PC-3 (cell line): ENCODE measurements around the gene RNF114.

Experiments
- EZH2phosphoT487 ChIP-seq: fragments of 300-600 bp; sonication (generic); IDR thresholded peaks from 2 replicates; pipeline ENCODE4 v1.6.1; 2018; ENCODE audit warnings: mild to moderate bottlenecking, antibody characterized with exemption, low read length, borderline replicate concordance
- TF ChIP-seq, protein P1 (sequence below): fragments of 300-600 bp; sonication (generic); conservative IDR thresholded peaks from 2 replicates; pipeline ENCODE4 v1.5.1; 2017; ENCODE audit warnings: antibody characterized with exemption, low read depth, mild to moderate bottlenecking, low read length

DNA sequence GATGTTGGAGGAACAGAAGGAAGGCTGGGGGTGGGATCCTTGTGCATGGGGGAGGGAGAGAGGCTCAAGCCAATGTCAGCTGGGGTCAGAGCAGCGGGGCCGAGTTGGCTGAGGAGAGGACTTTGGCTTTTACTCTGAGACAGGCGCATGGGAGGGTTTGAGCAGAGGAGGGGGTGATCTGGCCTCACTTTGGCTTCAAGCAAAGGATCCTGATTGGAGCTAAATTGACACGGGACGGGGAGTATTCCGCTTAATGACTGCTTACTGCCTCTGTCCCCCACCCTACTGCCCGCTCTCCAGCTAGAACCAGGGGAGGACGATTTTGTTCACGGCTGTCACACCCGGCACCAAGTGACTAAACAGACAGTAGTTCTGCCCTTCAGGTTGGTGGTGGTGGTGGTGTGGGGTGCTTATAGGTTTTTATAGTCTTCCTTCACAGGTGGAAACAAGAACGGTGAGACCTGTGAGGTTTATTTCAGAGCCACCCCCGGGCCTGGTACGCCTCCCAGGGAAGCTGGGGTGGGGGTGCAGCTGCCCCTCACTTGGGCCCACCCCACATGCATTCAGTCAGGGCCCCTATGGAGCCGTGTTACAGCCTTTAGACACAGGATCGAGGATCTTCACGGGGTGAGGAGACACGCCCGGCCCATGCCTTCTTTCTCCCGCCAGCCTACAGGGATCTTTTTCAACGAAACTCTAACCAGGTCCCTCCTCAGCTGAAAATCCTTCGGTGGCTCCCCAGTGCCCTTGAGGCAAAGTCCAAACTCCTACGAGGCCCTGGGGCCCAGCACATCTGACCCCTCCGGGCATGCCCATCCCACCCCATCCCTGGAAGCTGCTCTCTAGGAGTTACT lies 45.2 kb downstream of the RNF114 start:
- TF ChIP-seq, protein P1, sequence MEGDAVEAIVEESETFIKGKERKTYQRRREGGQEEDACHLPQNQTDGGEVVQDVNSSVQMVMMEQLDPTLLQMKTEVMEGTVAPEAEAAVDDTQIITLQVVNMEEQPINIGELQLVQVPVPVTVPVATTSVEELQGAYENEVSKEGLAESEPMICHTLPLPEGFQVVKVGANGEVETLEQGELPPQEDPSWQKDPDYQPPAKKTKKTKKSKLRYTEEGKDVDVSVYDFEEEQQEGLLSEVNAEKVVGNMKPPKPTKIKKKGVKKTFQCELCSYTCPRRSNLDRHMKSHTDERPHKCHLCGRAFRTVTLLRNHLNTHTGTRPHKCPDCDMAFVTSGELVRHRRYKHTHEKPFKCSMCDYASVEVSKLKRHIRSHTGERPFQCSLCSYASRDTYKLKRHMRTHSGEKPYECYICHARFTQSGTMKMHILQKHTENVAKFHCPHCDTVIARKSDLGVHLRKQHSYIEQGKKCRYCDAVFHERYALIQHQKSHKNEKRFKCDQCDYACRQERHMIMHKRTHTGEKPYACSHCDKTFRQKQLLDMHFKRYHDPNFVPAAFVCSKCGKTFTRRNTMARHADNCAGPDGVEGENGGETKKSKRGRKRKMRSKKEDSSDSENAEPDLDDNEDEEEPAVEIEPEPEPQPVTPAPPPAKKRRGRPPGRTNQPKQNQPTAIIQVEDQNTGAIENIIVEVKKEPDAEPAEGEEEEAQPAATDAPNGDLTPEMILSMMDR, result no peak
- TF ChIP-seq EZH2phosphoT487, result no peak
